LNCAP (cell line): ENCODE results near the gene ZNF507.

Source experiments
- TF ChIP-seq, protein P1 (sequence below): fragments of 450-650 bp; IDR thresholded peaks from 2 replicates; pipeline ENCODE4 v1.5.1; 2017; ENCODE audit warnings: mild to moderate bottlenecking

Gene ZNF507

GRCh38 chr19:32330213-32330857, 15.1 kb upstream of the ZNF507 start:
- TF ChIP-seq, protein P1, sequence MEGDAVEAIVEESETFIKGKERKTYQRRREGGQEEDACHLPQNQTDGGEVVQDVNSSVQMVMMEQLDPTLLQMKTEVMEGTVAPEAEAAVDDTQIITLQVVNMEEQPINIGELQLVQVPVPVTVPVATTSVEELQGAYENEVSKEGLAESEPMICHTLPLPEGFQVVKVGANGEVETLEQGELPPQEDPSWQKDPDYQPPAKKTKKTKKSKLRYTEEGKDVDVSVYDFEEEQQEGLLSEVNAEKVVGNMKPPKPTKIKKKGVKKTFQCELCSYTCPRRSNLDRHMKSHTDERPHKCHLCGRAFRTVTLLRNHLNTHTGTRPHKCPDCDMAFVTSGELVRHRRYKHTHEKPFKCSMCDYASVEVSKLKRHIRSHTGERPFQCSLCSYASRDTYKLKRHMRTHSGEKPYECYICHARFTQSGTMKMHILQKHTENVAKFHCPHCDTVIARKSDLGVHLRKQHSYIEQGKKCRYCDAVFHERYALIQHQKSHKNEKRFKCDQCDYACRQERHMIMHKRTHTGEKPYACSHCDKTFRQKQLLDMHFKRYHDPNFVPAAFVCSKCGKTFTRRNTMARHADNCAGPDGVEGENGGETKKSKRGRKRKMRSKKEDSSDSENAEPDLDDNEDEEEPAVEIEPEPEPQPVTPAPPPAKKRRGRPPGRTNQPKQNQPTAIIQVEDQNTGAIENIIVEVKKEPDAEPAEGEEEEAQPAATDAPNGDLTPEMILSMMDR = no peak

DNA sequence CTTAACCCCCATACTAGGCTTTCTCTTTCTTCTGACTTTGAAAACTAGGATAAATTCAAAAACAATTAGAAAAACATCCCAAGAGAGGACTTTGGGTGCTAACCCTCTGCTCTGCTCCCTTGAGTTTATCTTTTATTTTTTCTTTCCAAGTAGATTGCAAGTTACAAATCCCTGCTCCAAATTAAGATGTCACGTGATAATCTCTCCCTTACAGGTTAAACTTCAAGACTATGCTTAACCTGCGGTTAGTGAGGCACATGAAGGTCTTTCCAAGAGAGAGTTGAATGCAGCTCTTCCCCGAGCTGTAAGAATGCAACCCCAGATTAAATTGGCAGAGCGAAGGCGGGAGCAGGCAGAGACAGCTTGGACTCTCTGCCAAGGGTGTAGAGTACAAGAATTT, 12.2 kb upstream of the ZNF507 start:
- TF ChIP-seq, protein P1 = no peak

- TF ChIP-seq, protein P1 = no peak
These were observed 8.9 kb upstream of the ZNF507 start for GRCh38 chr19:32336259-32337083.

DNA sequence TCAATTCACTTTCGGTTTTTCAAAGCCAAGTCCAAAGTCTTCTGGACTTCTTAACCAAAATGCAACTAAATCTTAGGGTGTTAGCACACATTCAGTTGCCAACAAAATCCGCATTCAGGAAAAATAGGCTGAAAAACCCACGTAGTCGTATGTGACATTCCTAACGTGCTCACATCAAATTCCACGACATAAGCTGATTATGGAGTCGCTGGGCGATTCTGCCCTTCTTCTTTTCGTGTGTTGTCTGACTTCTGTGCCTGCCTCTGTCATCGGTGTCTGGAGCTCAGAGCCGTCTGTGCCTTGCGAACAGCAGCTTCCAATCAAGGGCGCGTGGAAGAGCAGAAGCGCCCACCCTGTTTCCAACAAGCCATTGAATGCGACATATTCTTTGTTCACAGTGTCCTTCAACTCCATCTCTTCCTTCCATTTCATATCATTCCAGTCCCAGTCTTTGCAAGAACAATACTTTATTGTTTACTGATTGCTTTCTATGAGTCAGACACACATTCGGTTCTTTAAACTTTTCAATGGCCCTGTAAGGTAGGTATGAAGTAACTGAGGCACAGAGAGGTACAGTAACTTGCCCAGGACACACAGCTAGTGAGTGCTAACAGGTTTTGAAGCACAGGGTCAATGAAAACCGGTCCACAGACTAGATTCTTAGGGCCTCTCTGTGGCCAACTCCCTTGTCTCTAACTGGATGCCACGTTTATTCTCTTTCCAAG, 8.2 kb upstream of the ZNF507 start:
- TF ChIP-seq, protein P1 = no peak

GRCh38 chr19:32339423-32339822, 6.0 kb upstream of the ZNF507 start:
- TF ChIP-seq, protein P1 = no peak

DNA sequence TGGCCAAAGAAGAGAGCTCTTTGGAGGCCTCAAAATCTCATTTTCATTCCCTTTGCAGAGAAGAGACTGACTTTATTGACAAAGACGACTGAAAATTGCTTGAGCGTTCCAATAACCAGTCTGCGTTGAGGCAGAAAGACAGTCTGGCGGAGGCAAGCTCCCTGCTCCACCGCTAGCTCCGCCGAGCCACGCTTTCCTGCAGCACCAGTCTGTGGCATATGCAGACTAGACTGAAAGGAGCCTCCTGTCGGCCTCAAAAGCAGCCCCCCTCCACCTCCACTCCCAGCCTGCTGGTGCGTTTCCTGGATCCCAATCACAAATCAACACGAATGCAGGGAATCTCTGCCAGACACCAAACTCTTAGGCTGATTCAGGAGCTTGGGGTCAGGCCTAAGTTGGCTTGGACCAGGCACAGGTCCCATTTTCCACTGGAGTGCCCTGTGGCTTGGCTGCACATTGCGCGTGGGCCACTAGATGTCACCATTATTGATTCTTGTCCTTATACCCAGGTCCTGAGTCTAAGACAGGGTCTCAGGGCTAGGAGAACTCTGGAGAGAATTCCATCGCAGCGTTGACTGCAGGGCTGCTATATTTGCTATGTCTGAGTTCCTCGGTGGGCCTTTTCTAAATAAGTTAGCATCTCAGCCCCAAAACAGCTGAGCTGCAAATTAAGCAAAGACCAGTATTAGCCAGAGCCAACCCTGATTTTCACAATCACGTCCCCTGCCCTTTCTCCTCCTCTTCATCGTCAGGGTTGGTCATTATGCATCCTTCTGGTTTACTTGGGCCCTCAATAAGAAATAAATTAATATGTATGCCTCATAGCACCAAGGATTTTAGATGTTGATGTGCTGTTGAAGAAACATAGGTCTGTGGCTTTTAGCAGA, 5.2 kb upstream of the ZNF507 start:
- TF ChIP-seq, protein P1 = peak; percentile 85

DNA sequence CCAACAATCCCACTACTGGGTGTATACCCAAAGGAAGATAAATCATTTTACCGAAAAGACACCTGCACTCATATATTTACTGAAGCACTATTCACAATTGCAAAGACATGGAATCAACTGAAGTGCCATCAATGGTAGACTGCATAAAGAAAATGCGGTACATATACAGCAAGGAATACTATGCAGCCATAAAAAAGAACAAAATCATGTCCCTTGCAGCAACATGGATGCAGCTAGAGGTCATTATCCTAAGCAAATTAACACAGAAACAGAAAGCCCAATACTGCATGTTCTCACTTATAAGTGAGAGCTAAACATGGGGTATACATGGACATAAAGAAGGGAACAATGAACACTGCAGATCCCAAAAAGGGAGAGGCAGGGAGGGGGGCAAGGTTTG, 2.7 kb upstream of the ZNF507 start:
- TF ChIP-seq, protein P1 = no peak
